Islet of Langerhans (tissue), 1 donor: ENCODE measurements around the gene STXBP5.
A peak's percentile ranks its signal among the peaks of the same experiment; 100 is the strongest.

Experiments
- FAIRE-seq: peaks from one replicate; lab custom pipeline; 2011; peaks lifted over from hg19 to GRCh38; lab: Jason Lieb, UNC

The STXBP5 gene

DNA sequence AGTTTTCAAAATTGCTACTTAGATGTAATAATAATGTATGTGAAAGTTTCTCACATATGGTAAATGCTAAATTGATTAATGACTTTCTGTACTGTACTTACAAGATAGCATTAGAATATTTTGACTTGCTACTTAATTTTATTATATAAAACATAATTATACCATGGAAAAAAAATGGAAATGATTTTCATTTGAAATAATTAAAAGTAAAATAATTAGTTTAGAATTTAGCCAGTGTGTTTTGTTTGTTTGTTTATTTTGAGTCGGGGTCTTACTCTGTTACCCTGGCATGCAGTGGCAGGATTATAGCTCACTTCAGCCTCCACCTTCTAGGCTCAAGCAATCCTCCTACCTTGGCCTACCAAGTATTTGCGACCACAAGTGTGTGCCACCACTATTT, 7.1 kb downstream of the STXBP5 start:
- FAIRE-seq: no peak

DNA sequence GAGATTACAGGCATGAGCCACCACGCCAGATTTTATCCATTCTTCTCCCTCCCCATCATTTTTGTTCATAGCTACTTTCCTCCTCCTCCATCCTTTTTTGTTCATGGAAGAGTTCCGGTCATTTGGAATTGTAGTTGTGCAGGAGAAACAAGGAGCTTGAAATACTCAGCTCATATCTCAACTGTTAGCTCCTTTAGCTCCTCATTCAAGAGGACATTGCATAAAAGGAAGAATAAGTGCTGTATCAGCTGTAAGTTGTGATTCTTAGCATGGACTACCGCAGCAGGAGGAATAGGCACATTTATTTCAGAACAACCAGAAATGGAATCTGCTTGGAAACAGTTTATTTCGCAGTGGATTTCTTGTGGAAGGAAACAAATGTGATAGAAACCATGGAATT, 7.6 kb downstream of the STXBP5 start:
- no peak for FAIRE-seq

DNA sequence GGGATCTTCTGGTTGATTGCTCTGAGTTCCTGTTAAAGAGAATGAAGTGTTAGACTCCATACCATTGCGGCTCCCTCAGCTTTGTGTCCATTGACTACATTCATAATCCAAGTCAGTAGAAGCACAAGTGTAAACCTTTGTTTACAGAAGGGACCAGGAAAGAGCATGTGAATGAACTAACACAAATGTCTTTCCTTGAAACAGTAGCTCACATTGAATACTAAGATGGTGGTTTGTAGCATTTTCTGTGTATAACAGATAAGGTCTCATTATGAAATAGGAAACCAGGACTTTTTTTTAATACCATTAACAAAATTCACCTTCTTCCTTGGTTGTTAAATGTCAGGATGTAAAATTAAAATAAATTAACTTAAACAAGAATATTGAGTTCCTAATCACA, 8.4 kb downstream of the STXBP5 start:
- FAIRE-seq: peak; percentile 49

DNA sequence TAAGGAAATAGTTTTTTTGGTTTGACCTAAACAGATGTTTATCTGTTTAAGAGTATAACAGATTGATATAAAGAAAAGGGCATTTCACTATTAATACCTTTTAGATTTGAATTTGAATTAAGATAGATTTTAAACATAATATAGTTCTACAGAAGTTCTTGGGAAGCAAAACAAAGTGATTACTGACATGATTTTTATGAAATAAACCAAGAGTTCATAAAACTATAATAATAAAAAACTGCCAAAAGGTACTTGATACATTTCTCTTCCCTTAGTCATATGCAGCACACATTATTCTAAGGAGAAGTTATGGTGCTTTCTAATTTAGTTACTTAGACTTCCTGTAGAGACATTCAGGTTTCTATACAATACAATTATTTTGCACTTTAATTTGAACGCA, 9.6 kb downstream of the STXBP5 start:
- FAIRE-seq: peak; percentile 76

DNA sequence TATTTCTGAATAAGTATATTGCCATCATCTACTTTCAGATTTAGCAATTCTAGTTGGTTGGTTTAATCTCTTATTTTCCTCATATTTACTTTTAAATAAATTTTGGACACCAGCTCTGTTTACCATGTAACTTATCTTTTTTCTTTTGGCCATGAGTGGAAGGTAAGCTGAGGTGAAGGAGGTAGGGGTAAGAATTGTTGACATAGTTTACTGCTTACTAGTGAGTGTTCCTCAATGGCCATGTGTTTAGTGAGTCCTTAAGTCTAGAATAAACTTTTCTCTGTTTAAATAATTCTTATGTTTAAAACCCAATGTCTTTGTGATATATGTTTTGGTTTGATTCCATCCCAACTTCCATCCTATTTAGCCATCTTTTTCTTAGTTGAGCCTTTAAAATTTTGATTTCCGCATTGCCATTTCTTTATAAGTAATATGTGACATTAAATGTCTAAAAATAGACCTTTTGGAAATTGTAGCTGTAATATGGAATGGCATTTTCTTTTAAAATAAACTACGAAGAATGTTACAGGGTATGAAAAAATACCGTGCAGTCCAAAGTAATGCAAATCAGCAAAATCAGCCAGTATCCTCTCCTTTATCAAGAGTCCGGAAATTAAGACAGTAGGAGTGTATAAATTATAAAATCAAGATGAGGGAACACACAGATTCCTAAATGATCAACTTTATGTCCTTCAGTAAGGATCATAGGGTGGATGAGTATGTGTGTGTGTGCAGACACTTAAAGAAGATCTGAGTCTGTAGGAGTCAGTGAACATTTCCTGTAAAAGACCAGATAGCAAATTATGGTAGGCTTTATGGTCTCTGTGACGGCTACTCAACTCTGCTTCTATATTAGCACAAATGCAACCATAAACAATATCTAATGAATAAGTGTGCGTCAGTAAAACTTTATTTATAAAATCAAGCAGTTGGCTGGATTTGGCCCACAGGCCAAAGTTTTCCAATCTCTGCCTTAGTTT, 10.3 kb downstream of the STXBP5 start:
- FAIRE-seq: no peak

DNA sequence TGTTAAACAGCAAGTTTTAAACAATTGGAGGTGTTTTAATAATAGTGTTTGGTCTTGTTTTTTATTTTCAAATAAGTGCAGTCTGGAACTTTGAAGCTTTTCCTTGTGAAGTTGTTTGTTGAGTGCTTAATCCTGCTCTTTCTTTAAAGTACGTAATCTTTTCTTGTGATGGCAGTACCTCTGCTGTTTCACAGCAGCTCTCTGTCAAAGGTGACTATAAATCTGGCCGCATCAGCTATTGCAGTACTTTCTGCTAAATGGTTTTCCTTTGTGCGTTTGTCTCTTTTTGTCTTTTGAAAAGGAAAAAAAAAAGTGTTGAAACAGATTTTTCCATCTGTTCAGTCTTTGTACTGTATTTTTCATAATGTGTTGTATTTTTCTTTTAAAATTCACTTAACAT, 12.7 kb downstream of the STXBP5 start:
- FAIRE-seq: peak; percentile 27

DNA sequence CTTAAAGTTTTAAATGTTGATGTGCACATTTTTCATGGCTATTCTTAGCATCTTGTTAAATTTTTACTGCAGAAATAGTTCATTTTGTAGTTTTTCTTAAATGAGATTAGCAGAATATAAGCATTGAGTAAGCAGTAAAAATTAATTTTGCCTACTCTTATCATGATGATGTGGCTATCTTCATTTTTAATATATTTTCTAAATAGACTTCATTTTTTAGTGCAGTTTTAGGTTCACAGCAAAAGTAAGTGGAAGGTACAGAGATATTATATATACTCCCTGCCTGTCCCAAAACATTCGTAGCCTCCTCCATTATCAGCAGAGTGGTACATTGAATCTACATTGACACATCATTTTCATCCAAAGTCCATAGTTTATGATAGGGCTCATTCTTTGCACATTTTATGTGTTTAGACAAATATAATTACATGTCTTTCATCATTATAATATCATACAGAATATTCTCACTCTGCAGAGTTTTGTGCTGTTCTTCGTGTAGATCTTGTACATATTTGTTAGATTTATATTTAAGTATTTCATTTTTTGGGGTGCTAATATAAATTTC, 13.7 kb downstream of the STXBP5 start:
- no peak for FAIRE-seq

DNA sequence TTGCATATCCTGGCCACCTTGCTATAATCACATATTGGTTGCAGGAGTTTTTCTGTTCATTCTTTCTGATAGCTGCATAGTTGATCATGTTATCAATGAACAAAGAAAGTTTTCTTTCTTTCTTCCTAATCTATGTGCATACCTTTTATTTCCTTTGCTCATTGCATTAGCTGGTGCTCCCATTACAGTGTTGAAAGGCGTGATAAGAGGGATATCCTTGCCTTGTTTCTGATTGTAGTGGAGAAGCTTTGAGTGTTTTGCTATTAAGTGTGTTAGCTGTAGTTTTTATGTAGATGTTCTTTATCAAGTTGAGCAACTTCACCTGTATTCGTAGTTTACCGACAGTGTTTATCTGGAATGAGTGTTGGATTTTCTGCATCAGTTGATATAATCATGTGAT, 14.6 kb downstream of the STXBP5 start:
- FAIRE-seq: no peak

DNA sequence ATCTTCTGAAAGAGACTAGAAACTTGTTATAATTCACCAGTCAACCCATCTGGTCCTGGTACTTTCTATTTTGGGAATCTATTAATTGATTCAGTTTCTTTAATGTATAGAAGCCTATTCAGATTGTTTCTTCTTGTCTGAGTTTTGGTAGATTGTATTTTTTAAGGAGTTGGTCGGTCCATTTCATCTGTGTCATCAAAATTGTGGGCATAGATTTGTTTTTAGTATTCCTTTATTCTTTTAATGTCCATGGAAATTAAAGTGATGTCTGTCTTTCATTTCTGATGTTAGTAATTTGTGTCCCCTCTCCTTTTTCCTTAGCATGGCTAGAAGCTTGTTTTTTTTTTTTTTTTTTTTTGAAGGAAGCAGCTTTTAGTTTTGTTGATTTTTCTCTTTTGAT, 15.2 kb downstream of the STXBP5 start:
- FAIRE-seq: no peak

DNA sequence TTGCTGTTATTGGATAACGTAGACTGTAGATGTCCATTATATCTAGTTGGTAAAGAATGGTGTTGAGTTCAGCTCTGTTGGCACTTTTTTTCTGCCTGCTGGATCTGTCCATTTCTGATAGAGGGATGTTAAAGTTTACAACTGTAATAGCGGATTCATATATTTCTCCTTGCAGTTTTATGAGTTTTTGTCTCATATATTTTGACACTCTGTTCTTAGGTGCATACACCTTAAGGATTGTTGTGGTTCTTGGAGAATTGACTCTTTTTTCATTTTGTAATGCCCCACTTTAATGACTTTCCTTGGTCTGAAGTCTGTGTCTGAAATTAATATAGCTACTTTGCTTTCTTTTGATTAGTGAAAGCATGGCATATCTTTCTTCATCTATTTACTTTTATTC, 16.1 kb downstream of the STXBP5 start:
- no peak for FAIRE-seq

DNA sequence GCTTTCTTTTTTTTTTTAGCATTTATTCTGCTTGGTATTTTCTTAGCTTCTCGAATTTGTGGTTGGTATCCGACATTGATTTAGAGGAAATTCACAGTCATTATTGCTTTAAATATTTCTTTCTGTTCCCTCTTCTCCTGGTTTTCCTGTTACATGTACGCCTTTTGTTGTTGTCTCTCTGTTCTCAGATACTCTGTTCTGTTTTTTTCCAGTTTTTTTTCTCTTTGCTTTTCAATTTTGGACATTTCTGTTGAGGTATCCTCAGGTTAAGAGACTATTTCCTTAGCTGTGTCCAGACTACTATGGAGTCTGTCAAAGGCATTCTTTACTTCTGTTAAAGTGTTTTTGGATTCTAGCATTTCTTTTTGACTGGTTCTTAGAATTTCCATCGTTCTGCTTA, 17.5 kb downstream of the STXBP5 start:
- no peak for FAIRE-seq

DNA sequence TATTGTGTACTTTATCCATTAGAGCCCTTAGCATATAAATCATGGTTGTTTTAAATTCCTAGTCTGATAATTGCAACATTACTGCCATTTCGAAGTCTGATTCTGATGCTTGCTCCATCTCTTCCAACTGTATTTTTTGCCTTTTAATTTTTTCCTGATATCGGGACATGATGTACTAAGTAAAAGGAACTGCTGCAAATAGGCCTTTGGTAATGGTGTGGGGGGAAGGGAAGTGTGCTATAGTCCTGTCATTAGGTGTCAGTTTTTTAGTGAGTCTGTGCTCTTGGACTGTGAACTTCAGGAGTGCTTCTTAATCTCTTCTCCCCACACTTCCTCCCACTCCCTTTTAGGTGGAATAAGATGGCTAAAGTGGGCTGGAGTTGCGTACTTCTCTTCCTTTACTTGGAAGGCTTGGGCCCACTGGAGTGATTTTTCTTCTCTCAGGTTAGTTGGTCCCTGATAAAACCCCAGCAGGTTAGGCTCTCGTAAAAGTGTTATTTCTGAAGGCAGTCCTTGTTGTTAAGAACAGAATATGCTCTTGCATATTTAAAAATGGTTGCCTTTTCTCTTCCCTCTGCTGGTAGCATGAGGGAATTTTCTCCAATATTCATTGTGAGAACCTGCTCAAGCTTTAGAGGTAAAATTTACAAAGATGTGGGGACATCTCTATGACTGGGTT, 18.1 kb downstream of the STXBP5 start:
- peak; percentile 68 for FAIRE-seq

DNA sequence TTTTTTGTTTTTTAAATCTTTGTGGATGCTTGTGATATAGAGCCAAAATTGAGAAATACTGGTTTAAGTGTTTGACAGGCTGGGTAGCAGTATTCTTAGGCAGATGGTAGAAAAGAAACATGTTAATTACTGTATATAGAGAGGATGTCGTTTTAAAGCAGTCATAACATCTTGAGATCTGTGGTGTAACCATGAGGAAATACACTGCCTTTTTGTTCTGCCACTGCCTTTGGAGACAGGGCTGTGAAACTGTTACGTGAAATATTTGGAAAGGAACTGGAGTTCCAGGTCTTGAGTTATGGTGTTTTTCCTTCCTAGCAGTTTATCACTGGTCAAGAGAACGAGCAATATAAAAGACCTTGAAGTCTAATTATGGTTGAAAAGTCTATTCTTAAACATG, 19.5 kb downstream of the STXBP5 start:
- no peak for FAIRE-seq

DNA sequence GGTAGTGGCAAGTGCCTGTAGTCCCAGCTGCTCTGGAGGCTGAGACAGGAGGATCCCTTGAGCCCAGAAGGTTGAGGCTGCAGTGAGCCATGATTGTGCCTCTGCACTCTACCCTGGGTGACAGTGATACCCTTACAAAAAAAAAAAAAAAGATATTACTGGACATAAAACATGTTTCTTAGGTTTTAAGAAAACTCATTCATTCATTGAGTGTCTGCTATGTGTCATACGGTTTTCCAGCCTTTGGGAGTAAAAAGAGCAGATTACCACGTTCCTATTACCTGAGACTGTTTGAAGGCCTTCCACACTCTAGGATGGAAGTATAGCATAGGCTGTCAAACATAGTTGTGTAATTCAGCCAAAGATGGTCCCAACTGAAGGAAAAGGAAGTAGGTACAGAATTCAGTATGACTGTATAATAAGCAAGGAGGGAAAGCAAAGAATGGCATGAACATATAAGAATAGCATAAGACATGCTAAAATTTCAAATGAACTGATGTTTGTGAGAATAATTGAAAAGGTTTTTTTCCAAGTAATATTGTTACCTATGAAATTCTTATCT, 22.0 kb downstream of the STXBP5 start:
- FAIRE-seq: no peak

DNA sequence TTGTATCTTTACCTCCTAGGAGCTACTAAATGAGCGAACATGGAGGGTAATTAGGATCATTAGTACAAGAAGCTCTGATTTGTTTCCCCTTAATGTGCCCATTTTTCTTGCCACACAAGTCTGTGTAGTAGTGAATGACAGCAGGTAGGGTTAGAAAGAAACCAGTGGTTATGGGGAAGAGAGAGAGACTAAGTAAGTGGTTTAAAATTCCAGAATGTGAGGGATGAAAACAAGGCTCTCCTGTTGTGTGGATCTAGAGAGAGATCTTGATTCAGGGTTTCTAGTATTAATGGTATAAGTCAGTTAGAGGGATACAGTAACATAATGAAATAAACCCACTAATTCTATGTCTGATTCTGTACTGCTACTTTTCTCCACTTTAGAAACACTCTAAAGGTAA, 22.7 kb downstream of the STXBP5 start:
- FAIRE-seq: no peak

DNA sequence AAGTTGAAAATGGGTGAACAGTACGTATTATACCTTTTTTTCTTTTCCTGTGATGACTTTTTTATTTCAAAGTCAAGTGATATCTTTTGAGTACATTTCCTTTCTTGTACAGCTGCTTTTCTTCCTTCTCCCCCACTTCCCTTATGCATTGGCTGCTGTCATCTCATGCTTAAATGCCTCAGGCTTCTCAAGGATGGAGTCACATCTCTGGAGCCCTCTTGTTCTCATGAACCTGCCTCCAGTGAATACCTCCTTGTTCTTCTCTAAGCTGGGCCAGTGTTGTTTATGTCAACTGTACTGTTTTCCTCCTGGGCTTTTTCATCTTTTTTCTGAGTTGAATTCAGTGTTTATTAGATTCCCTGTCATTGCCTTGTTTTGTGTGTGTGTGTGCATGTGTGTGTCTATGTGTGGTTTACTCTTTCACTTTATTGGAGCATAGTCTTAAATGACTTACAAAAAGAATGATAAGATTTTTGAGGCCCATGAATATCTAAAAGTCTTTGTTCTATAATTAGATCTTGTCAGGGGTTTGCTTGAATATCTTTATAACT, 23.6 kb downstream of the STXBP5 start:
- FAIRE-seq: no peak

DNA sequence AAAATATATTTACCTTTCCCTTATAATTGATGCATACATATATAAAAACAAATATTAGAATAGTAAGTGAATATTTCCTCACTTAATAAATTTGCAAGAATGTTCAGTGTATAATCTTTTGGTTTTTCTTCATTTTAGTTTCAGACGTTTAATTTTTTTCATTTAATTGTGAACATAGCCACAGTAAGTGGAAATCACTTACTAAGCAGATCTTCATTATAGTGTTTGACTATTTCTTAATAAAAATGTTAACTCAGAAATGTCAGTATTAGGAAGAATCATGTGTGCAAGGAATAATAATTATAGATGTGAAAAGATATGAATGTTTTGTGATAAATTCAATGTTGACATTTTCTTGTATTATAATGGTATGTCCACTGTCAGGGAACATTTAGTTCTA, 27.4 kb downstream of the STXBP5 start:
- peak; percentile 51 for FAIRE-seq

DNA sequence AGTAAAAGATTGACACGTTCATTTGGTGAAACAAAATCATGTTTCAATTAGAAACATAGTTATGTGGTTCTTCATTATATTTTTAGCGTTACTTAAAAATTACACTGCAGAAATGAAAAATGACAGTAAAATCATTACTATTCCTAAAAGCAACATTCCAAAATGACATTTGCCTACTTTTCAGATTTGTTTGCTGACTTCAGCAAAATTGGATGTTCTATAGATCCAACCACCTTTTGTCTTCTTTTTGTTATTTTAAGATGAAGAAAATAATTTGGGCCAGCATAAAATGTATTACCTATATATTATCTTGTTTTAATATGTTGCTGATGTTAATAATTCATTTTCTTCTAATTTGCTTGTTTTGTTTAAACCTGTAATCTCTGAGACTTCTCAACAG, 30.5 kb downstream of the STXBP5 start:
- FAIRE-seq: no peak

DNA sequence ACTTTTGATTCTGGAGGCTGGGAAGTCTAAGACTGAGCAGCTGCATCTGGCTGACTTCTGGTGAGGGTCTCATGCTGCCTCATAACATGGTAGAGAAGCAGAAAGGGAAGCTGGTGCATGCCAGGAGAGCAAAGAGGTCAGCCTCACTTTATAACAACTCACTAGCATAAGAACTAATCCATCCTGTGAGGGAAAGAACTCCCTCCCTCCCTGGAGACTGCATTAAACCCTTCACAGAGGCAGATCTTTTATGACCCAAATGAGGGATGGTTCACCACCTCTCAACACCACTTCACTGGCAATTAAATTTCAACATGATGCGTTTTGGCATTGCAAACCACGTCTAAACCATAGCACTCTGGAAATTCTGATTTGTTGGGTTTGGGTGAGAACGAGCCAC, 33.9 kb downstream of the STXBP5 start:
- FAIRE-seq: no peak

DNA sequence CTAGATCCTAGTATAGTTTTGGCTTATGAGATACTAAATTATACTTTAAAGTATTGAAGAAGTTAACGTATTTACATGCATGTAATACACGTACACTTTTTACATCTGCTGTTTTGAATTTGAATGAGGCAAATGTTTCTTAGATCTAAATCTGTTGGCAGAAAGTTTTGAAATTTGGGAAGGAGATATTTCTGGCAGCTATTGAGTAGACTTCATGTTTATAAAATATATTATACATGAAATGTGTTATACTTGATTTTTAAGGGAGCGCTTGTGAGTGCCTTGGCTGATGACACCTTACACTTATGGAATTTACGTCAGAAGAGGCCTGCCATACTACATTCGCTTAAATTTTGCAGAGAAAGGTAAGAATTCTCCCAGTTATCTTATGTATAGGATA, 34.7 kb downstream of the STXBP5 start:
- FAIRE-seq: no peak

DNA sequence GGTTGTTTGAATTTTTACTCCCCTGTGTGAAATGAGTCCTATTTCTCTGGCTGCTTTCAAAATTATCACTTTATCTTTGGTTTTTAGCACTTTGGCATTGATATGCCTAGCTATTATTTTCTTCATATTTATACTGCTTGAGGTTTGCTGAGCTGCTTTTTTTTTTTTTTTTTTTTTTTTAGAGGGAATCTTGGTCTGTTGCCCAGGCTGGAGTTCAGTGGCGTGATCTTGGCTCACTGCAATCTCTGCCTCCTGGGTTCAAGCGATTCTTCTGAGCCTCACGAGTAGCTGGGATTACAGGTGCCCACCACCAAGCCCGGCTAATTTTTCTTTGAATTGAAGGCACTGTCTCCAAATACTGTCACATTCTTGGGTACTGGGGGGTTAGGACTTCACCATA, 40.6 kb downstream of the STXBP5 start:
- FAIRE-seq: no peak

DNA sequence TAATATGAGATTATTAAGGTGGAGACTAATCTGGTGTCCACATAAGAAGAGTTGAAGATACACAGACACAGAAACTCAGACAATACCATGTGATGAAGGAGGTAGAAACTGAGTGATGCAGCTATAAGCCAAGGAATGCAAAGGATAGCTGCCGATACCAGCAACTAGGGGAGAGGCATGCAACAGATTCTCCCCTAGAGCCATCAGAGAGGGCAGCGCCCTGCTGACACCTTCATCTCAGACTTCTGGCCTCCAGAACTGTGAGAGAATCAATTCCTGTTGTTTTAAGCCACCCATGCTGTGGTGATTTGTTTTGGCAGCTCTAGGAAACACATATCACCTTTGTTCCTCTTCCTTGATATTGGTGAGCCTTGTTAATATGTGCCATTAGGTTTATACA, 41.5 kb downstream of the STXBP5 start:
- no peak for FAIRE-seq
